GM18951 (cell line): ENCODE results near the gene BLVRA.
"Not testable (repeated sequence)": the region's sequence is repeated elsewhere in the genome, so short reads cannot be mapped to it uniquely, and the experiment has no call there.

ENCODE experiments used
- POLR2A ChIP-seq: IDR thresholded peaks from 4 replicates; pipeline ENCODE4 v1.6.1; 2011; ENCODE audit warnings: mild to moderate bottlenecking; ENCODE audit not compliant: insufficient read length, insufficient read depth; ENCODE audit errors: extremely low read depth
- in situ Hi-C: fragments of 300-500 bp; cut with MboI; formaldehyde crosslinking; loops from one replicate; pipeline ENCODE4 v1.12.0; 2022; ENCODE audit warnings: low sequenced_read_pairs, mixed read lengths, inconsistent platforms; ENCODE audit not compliant: unreplicated experiment

BLVRA gene

GRCh38 chr7:43784030-43784584 is 25.6 kb downstream of the BLVRA start:
- in situ Hi-C loops: no loop called here
- no peak for TF ChIP-seq POLR2A

GRCh38 chr7:43784585-43785087 is 26.2 kb downstream of the BLVRA start:
- in situ Hi-C loops: not testable (repeated sequence)

GRCh38 chr7:43785420-43785819 is 26.9 kb downstream of the BLVRA start:
- no peak for TF ChIP-seq POLR2A
- in situ Hi-C loops: no loop called here

- in situ Hi-C loops: no loop called here
- TF ChIP-seq POLR2A: no peak
These were observed 29.3 kb downstream of the BLVRA start for GRCh38 chr7:43787771-43788170.

- in situ Hi-C loops: no loop called here
- TF ChIP-seq POLR2A: no peak
These were observed 31.5 kb downstream of the BLVRA start for GRCh38 chr7:43790006-43790405.

DNA sequence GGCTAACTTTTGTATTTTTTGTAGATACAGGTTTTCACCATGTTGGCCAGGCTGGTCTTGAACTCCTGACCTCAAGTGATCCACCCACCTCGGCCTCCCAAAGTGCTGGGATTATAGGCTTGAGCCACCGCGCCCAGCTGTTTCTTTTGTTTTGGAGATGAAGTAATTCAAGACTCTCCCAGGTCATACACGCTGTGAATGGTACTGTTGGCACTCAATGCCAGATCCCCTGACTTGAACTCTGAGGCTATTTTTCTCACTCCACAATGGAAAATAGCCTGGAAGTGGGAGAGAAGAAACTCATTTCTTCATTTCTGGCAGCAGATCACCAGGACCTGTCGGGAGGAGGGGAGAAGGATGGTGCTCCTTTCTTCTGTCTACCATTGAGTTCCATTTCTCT is 32.4 kb downstream of the BLVRA start:
- in situ Hi-C loops: no loop called here
- TF ChIP-seq POLR2A: no peak

GRCh38 chr7:43791665-43792064 is 33.2 kb downstream of the BLVRA start:
- in situ Hi-C loops: no loop called here
- no peak for TF ChIP-seq POLR2A

DNA sequence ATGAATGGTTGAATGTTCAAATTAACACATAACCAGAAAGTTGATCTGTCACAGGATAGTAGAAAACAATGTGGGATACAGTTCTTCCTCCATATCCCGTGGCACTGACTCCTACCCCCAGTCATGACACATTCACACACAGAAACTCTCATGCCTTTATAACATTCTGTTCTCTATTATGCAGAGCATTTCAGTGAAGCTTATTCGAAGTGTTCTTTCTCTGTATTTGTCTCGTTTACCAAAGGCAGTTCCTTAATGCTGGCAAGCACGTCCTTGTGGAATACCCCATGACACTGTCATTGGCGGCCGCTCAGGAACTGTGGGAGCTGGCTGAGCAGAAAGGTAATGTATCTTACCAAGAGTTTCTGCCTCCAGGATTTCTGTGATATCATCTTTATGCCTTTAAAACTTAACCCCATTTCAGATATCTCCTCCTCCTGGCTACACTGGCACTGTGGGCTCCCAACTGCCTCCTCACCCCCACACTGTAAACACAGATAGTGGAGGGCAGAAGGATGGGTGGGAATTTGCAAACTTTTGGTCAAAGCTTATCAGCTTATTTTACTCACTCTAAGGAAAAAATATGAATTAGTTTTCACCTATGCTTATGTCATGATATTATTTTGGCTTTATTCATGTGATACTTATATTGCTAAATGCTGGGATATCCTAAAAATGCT is 34.1 kb downstream of the BLVRA start:
- no peak for TF ChIP-seq POLR2A
- in situ Hi-C loops: no loop called here

DNA sequence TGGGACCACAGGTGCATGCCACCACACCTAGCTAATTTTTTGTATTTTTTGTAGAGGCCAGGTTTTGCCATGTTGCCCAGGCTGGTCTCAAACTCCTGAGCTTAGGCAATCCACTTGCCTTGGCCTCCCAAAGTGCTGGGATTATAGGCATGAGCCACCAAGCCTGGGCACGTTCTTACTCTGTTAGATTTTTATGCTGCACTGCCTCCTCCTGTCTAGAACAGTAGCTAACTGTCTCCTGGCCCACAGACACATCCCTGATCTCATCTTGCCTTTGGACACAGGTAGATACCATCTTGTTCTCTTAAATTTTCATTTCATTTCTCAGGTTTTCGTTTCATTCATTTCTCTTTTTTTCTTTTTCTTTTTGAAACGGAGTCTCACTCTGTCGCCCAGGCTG is 41.1 kb downstream of the BLVRA start:
- TF ChIP-seq POLR2A: no peak
- in situ Hi-C loops: no loop called here

DNA sequence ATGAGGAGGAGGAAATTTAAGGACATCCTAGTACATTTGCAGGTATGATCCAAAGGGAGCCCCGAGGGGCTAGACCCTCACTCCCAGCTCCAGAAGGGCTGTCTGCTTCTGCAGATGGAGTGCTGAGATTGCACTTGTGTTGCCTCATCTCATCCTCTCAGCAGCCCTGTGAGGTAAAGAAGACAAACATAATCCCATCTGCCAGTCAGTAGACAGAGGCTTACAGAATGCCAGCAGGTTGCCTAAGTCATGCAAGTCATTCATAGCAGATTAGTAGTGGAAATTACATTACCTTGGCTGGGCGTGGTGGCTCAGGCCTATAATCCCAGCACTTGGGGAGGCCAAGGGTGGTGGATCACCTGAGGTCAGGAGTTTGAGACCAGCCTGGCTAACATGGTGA is 45.4 kb downstream of the BLVRA start:
- no peak for TF ChIP-seq POLR2A
- in situ Hi-C loops: no loop called here

DNA sequence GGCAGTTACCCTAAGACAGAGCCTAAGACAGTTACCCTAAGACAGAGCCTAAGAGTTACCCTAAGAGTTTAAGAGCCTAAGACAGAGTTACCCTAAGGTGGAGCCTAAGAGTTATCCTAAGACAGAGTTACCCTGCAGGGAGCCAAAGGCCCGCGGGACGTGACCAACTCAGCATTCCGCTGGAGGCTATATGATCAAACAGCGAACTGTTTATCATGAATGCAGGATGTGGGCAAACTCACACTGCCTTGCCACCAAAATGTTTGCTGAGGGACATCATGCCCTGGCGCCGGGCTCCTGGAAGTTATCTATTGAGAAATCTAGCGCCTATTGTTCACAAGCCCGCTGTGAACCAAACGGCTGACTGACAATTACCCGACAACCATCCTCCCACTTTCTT is 49.9 kb downstream of the BLVRA start:
- TF ChIP-seq POLR2A: no peak

DNA sequence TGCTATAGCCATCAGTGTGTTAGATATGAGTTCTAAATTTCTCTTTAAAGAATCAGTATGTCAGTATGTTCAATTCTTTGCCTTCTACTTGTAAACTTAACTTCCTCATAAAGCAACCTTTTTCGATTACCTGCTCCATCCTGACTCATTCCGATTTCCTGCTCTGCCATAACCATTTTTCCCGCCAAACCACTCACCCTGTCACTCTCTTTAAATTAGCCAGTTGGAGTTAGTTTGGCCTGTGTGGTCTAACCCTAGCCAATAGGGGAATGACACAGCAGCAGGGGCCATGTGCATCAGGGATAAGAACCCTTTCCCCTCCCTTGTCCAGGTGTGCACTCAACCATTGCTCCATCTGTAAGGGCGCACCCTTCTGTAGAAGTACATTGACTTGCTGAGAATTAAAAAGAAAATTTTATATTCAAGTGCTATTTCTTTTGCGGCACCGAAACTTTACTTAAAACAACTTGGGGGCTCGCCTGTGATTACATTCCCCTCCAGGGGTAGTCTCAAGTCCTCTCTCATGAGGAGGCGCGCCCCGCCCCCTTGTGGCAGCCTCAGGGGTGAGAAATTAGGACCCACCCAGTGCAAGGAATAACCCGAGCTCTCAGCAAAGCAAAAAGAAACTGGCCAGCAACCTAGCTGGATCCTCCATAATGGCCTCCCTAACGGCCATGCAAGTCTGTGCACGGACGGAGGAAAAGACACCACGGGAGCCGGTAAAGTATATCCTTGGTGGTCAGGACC is 51.9 kb downstream of the BLVRA start:
- in situ Hi-C loops: not testable (repeated sequence)

More for the DNA sequence above, 49.9 kb downstream of the BLVRA start:
- in situ Hi-C loops: no loop called here

DNA sequence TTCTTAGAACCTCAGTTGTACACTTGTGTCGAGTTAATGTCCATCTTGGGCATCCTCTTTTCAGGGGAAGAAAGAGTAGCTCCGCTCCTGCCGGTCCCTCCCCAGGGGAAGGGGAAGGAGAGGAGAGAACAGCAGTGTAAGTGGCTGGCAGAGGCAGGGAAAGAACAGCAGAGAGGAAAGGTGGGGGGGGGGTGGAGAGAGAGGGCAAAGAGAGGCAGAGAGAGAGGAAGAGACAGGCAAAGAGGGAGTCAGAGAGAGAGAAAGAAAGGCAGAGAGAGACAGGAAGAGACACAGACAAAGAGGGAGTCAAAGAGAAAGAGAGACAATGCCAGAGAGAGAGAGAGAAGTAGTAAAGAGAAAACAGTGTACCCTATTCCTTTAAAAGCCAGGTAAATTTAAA is 56.9 kb downstream of the BLVRA start:
- TF ChIP-seq POLR2A: no peak

GRCh38 chr7:43816046-43816797 is 57.7 kb downstream of the BLVRA start:
- in situ Hi-C loops: not testable (repeated sequence)

More for the DNA sequence above, 56.9 kb downstream of the BLVRA start:
- in situ Hi-C loops: no loop called here

DNA sequence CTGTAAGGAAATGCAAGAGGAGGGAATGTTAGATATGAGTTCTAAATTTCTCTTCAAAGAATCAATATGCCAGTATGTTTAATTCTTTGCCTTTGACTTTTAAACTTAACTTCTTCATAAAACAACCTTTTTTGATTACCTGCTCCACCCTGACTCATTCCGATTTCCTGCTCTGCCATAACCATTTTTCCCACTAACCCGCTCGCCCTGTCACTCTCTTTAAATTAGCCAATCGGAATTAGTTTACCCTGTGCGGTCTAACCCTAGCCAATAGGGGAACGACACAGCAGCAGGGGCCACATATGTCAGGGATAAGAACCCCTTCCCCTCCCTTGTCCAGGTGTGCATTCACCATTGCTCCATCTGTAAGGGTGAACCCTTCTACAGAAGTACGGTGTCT is 64.9 kb downstream of the BLVRA start:
- in situ Hi-C loops: not testable (repeated sequence)
